DMS114 treated with DMSO at 0.1 percent for 48 hours (cell line): ENCODE results near the gene PRLR.

ENCODE experiments used
- DNase-seq: peaks from one replicate; lab custom pipeline; 2025; ENCODE audit not compliant: unreplicated experiment; lab: John Stamatoyannopoulos, UW

Gene PRLR

DNA sequence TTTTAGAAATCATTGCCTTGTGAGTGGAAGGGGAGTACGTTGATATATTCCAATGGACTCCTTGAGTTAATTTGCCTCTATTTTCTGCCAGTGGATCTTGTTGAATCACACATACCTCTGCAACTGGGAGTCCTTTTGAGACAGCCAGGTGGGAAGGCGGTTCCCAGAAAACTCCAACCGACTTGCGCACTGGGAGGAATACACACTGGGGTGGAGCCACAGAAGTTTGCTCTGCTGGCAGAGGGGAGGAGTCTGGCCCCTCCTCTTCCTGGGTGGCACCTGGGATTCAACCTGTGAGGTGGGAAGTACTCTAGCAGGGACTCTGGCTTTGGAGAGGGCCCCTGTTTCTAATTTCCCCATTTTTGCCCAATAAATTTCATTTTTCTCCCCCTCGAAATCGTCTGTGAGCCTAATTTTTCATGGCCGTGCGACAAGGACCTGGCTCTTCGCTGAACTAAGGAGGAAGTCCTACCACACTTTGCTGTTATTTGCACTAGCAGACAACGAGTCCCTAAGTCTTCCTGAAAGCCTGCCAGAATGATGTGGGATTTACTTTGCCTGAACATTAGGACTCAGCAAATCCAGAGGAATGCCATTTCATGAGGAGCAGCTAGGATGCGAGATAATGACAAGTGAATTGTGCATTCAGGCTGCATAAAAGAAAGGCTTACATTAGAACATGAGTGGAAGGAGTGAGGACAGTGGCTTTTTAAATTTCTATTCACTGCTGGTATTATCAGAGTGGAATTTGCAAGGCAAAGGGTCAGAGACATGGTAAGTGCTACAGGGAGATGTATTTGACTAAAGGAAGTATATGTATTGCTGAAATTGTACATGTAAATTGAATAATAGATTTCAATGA lies 67.2 kb downstream of the PRLR start:
- DNase-seq = no peak

DNA sequence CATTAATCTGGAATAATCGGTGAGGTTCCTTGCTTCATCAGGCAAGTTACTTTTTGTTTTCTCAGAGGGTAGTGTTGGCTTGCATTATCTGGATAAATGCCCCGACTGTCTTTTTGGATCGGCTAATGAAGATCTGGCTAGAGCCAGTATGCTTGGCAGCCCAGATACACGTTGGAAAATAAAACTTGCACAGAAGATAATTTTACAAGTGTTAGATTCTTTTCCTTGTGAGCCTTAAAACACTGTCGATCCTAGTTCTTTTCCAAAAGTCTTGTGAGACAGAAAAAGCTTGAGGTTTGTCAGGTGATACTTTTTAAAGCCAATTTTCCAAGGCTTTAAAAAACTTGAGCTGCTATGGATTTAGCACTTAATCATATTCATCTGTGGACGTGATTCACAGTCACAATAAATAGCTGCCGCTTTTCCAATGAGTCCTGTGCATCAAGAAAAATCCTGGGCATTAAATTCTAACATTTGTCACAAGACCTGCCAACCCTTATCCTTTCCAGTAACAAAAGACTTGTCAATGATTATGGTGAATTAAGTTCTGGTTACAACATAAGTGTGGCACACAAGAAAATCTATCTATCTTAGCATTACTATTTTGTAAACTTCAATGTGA lies 68.5 kb downstream of the PRLR start:
- no peak for DNase-seq

DNA sequence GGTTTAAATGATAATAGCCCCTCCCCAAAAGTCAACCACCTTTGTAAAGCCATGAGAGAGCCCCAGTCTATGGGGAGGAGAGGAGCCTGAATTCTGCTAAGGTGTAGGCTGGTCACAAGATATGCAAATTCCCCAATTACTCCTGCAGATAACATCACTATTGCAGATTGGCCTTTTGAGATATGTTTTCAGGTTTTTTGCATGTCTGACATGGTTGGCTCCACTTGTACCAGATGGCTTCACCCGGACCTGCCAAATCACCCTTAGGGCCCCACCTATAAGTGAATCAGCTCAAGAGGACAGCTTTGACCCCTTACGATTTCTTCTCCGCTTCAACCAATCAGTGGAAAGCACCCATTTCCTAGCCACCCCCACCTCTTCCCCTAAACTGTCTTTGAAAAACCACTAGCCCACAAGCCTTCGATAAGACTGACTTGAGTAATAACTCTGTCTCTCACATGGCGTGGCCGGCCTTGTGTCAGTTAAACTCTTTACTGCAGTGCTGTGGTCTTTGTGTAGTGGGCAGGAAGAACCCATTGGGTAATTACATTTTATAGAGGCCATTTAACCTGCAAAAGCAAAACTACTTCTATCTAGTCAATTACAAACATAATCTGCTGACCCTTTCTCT lies 69.7 kb downstream of the PRLR start:
- no peak for DNase-seq

DNA sequence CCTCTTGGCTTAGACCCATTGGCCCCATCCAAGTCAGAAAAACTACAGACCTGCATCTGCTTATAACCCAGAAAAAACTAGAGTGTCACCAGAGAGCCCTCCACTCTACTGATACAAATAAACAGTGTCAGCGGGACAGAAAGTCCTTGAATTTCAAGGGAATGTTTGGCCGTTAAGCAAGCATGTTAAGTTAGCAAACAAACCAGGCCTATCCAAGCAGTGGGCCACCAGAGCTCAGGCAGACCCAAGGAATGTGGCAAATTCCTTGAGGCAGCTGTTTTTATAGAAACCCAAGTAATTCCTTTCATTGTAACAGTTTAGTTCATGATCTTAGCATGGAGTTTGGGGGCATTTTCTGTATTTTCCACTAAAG lies 70.9 kb downstream of the PRLR start:
- DNase-seq = no peak

DNA sequence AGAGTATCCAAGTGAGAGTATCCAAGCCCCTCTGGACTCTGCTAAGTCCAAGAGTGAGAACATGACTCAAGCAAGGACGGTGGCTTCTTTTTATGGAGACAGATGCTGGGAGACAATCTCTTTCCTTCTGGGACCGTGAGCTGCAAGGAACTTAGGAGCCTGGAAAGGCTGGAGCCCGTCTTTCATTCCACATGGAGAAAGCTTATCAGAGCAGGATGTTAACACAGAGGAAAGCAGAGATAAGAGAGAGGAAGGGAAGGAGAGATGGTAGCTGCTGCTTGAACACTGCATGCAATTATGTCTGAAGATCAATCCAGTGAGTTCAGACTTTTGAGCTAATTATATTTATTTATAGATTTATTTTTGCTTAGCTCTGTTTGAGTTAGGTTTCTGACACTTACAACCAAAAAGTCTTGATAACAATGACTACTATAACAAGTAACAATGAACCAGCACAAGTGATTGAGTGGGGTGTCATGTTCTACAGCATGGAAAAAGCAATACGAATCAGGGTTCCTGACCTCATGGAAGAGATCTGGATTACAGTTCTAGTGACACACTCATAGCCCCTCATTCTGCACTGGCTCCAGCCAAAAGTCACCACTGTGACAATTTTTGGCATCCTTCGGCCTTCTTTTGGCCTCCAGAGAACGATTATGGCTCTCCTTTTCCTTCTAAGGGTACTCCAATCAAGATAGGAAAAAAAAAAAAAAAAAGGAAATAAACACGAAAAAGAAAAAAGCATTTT lies 71.5 kb downstream of the PRLR start:
- DNase-seq = no peak

DNA sequence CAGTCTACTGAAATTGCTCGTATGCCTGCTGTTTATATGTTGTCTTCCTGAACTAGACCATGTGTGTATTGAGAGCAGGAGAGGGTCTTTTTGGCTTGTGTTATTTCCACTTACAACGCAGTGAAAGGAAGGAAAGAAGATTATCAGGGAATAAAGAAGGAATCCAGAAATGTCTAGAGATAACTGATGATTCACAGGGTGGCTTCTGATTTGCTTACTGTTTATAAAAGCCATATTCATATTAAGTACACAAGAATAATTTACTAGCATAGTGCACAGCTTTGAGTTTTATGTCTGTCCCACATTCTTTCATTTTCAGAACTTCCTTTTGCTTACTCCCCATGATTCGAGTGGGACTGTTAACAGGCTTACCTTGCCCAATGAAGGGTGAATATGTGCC lies 72.1 kb downstream of the PRLR start:
- DNase-seq = no peak

DNA sequence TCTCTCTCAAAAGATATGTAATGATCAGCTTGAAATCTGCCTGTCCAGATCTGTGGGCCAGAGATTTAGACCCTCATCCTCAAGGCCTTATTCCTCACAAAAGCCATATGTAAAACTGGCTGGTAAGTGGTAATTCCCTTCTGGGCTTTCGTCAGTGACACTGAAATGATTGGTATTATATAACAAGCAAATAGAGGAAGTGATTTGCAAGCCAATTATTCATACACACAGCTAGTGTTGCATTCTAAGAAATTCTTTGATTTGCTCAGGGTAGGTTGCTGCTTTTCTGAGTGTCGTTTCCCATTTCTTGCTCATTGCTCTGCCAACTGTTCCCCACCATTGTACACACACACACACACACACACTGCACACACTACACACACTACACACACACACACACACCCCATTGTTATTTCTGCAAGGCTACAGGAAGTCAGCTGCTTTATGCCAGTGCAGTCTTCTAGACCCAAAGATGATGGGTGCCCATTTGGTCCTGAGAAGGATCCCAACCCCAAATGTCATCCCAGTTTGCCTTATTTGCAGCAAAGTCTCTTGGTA lies 76.8 kb downstream of the PRLR start:
- no peak for DNase-seq

DNA sequence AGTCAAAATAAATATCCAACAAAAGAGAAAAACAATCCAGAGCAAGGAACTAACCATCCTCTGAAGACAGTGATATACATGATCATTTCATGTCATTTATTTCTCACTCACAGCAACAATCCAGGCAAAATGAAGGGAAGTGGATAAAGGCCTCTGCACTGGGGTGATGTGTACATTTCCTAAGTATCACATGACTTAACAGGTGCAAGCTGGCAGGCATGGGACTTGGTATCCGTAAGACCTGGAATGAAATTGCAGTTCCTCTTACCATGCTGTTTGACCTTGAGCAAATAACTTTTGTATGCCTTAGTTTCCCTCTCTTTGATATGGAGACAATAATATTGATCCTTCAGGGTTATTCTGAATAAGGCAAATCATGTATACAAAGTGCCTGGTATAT lies 77.6 kb downstream of the PRLR start:
- no peak for DNase-seq

DNA sequence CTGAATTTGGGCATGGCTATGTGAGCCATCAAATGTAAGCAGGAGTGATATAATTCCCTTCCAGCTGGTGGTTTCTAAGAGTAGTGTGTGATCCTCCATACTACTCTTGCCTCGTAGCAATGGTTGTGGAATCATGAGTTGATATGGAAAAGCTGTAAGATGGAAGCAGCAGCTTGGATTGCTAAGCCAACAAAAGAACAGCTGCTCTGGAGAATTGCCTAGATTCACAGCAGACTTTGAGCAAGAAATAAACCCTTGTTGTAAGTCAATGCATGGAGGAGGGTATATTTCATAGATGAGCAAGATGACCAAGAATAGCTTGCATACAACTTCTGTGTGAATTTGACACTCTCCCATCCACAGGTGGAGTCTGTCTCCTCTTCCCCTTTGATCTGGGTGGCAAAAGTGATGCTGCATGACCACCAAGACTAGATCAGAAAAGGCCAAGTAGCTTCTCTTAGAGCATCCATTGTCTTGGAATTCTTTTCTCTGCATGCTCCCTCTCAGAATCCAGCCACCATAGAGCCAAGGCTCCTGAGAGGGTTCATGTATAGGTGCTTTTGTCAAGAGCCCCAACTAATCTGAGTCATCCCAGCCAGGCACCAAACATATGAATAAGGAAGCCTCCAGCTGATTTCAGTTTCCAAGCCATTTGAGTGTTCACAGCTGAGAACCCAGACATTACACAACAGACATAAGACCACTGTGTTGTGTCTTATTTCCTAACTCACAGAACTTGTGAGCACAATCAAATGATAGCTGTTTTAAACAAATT lies 79.0 kb downstream of the PRLR start:
- no peak for DNase-seq

DNA sequence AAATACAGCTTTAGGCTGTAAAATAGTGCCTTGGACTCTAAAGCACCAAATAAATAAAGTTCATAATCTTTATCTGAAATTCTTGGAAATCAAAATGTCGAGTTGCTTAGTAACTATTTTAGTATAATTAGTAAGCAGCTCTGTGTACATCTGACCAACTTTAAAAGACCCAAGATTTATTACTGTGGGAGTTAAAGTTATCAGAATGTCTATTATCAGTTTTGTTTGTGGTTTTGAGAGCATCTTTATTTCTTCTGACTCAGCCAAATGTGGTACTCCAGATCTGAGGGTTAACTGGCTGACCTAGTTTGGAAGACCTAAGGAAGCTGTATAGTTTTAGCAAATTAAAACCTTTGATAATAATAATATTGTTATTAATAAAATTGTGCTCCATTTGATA lies 81.2 kb downstream of the PRLR start:
- no peak for DNase-seq

DNA sequence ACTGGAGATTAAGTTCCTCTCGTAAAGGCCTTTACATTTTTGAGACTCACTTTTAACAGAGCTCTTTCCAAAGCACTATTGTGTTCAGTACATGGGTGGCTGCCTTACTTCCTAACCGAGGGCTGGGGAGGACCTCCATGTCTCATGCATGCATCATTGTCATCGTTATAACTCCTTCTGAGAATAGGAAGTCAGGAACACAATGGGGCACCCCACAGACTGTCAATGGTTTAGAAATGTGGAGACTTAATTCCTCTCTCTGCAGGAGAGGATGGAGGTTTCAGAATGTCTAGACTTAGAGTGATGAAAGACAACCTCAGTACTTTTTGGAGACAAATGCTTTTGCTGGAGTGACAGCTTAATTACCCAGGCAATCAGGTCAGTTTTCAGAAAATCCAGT lies 83.9 kb downstream of the PRLR start:
- DNase-seq = no peak

DNA sequence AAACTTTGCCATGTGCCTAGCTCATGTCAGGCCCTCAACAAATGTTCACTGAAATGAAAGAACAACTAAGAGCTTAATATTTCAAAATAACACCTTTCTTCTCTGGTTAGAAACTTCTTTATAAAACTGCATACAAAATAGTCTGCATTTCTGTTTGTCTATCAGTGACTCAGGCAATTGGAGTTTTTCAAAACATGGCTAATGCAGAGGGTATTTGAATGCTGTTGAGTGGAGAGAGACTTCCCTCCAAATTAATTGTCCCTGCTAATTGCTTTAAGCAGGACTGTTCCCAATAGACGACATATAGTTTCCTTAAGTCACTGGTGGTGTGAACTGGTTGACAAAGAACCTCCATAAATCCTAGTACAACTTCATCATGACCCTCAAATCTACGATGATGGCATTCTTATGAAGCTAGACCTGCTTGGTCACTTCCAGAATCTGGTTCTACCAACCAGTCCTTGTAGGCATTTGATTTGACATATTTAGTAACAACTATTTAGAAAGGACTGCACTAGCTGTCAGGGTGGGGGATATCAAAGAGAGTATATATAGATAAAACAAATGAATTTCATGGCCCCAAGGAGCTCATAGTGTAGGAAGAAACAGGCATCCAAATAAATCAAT lies 84.5 kb downstream of the PRLR start:
- no peak for DNase-seq

DNA sequence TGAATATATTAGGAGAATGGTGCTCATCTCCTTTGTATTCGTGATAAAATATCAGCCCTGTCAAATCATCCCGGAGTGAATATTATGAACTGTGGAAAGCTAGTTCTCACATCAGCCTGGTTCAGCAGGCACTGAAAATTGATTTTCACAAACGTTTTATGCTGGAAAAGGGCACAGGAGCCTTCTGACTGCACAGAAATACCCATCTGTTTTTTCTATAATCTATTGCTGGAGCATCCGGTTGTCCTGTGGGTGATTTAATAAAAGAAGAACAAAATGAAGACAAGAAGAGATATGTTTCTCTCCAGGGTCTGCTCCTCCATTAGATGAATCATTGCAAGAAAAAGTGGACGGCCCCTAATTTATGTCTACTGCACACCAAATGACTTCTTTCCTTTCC lies 85.3 kb downstream of the PRLR start:
- DNase-seq = no peak

DNA sequence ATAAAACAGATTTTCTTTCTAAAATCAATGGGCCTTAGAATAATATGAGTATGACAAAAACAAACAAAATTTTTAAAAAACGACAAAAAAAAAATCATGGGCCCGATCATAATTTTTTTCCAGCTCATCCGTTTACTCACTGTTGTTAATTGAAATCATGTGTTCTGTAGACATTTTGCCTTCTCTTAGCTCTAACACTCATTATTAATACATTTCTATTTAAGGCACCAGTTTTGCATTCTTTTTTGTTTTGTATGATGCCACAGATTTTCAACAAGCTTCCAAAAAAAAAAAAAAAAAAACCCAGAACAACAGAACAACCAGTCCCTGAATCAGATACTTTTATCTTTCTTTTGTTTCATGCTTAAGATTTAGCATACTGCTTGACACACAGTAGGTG lies 86.4 kb downstream of the PRLR start:
- DNase-seq = no peak

DNA sequence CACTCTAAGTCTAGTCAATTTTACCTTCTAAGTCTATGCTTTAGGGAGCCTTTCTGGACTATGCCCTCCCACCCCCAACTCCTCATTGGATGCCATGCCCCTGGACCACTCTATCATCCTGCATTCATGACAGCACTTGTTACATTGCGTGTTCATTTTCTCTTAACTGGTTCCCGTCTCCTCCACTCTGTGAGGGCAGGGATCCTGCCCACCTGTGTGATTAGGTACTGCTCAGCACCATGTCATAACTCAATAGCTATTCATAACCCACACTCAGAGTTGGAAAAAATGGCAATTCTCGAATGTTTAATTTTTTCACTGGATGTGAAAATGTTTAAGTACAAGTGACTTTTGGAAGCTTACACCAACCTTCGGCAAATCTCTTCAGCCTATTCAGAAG lies 88.5 kb downstream of the PRLR start:
- no peak for DNase-seq

DNA sequence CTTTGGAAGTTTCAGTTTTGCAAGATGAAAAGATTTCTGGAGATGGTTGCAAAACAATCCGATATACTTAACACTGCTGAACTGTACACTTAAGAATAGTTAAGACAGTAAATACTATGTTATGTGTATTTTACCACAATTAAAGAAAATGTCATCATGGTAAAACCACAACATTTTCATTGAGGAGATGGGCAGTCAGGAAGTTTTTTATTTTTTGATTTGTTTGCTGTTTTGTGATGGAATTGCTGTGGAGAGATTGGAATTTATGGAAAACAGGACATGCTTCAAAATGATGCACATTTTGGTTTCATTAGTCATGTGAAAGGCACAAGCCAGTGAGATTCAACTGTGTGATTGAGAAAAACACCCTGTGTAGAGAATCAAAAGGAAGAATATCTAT lies 92.1 kb downstream of the PRLR start:
- DNase-seq = no peak

DNA sequence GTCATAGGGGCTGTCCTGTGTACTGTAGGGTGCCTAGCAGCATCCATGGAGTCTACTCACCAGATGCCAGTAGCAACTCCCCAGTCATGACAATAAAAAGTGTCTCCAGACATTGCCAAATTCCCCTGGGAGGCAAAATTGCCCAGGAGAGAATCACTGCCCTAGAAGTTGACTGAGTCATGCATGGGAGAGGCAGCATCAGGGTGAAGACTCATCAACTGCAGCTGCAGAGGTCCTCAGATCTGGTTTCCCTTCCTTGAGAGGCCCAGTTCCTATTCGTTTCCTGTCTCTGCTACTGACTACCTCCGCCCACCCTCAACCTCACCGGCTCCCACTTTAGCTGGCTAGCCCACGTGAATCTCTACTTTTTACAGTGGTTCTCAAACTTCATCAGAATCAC lies 93.9 kb downstream of the PRLR start:
- no peak for DNase-seq

DNA sequence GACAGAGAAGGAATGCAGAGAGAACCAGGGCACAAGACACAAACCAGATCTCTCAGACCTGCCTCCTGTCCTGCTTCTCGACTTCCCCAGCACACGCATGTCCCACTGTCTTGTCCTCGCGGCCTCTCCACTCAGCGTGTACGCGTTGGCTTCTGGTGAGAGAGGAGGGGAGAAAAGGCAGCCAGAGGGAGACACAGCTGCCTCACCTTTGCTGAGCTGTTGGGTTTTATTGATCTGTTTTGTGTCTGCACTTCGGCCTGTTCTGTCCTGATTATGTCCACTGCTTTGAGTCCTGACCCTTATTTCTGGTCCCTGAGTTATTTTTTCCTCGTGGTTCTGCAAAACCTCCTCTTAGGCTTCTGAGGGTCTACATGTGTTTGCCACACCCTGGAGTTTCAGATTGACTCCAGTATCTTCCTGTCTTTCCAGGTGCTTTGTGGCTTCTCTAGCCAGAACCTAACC lies 95.0 kb downstream of the PRLR start:
- DNase-seq = no peak

DNA sequence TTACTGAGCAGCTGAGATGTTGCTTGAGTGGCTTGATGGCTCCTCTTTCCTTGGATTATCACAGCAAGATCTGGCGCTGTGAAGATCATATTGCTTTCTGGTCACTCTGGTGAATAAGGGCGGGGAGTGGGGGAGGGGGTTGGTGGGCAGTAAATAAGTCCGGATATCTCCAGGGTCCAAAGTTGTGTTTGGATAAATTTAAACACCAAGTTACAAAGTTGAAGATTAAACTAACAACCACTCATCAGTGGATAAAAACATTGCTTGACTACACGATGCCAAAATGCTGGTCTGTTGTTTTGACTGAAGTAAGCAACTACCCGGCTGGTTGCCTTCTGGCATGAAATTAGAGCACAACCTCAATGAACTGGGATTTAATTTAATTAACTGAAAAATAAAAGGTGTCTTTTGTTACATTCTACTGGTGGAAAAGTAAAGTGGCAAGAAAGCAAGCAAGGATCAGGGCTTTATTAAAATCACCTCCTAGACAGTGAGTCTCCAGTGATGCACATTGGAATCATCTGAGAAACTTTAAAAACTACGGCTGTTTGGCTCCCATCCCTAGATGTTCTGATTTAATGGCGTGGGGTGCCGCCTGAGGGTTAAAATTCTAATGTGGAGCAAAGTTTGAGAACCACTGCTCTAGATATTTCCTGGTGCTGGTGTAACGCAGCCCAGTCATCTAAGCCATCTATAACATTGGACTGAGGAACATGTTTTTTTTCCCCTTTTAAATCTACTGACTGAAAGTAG lies 95.8 kb downstream of the PRLR start:
- no peak for DNase-seq
